Stimulated activated naive CD8-positive, alpha-beta T cell treated with anti-CD3 and anti-CD28 coated beads, Interleukin-15, Interleukin-2, amounts not matched to agents 100 ng/mL and 50 ng/mL, for 24 hours (primary cell): ENCODE data around the gene PRR12.
"Not testable (repeated sequence)": the region's sequence is repeated elsewhere in the genome, so short reads cannot be mapped to it uniquely, and the experiment has no call there.

Experiments
- H3K27ac Mint-ChIP-seq: one replicate; pipeline ENCODE4 v1.8.0; 2021; ENCODE audit warnings: mild to moderate bottlenecking, mixed read lengths
- H3K27me3 Mint-ChIP-seq: one replicate; pipeline ENCODE4 v1.8.0; 2021; ENCODE audit warnings: mixed read lengths
- H3K36me3 Mint-ChIP-seq: one replicate; pipeline ENCODE4 v1.8.0; 2021; ENCODE audit warnings: low read depth, mixed read lengths
- H3K4me1 Mint-ChIP-seq: one replicate; pipeline ENCODE4 v1.8.0; 2021; ENCODE audit warnings: low read depth, mixed read lengths
- H3K4me3 Mint-ChIP-seq: one replicate; pipeline ENCODE4 v1.8.0; 2021; ENCODE audit warnings: mild to moderate bottlenecking, mixed read lengths
- H3K9me3 Mint-ChIP-seq: one replicate; pipeline ENCODE4 v1.8.0; 2021; ENCODE audit warnings: mixed read lengths

Gene PRR12

GRCh38 chr19:49614096-49614833, 23.3 kb downstream of the PRR12 start:
- H3K27me3 Mint-ChIP-seq, result no peaks in the 10 kb centered on the region
- H3K9me3 Mint-ChIP-seq, result no peaks in the 10 kb centered on the region
- peak overlapping the region; percentile 73 for H3K27ac Mint-ChIP-seq
- H3K4me1 Mint-ChIP-seq, result peaks cover 23% of the 10 kb centered on the region
- H3K4me3 Mint-ChIP-seq, result peak overlapping the region; percentile 6
- H3K36me3 Mint-ChIP-seq, result peaks cover 36% of the 10 kb centered on the region

- Mint-ChIP-seq H3K36me3 (peaks cover 36% of the 10 kb centered on the region), H3K27me3 (no peaks in the 10 kb centered on the region), H3K9me3 (no peaks in the 10 kb centered on the region), H3K4me1 (peaks cover 23% of the 10 kb centered on the region), H3K4me3 (no peak overlapping the region), H3K27ac (no peak overlapping the region)
These were observed 24.9 kb downstream of the PRR12 start for GRCh38 chr19:49615861-49616260.

GRCh38 chr19:49616532-49616931, 25.6 kb downstream of the PRR12 start:
- Mint-ChIP-seq H3K4me1 (peaks cover 23% of the 10 kb centered on the region), H3K27me3 (no peaks in the 10 kb centered on the region), H3K9me3 (no peaks in the 10 kb centered on the region), H3K27ac (no peak overlapping the region), H3K36me3 (peaks cover 36% of the 10 kb centered on the region), H3K4me3 (no peak overlapping the region)

GRCh38 chr19:49616945-49617344, 26.0 kb downstream of the PRR12 start:
- Mint-ChIP-seq H3K4me3 (no peak overlapping the region), H3K27ac (no peak overlapping the region), H3K4me1 (peaks cover 23% of the 10 kb centered on the region), H3K27me3 (no peaks in the 10 kb centered on the region), H3K9me3 (no peaks in the 10 kb centered on the region), H3K36me3 (peaks cover 36% of the 10 kb centered on the region)

- Mint-ChIP-seq H3K4me1 (peaks cover 19% of the 10 kb centered on the region), H3K27ac (peak overlapping the region; percentile 11), H3K36me3 (peaks cover 36% of the 10 kb centered on the region)
- H3K9me3 Mint-ChIP-seq, H3K4me3 Mint-ChIP-seq, H3K27me3 Mint-ChIP-seq: not testable (repeated sequence)
These were observed 26.9 kb downstream of the PRR12 start for GRCh38 chr19:49617860-49618259.

- Mint-ChIP-seq H3K4me1 (no peaks in the 10 kb centered on the region), H3K4me3 (no peak overlapping the region), H3K36me3 (peaks cover 6% of the 10 kb centered on the region), H3K27ac (no peak overlapping the region), H3K27me3 (no peaks in the 10 kb centered on the region), H3K9me3 (no peaks in the 10 kb centered on the region)
These were observed 34.3 kb downstream of the PRR12 start for GRCh38 chr19:49624967-49625910.

- Mint-ChIP-seq H3K27me3 (no peaks in the 10 kb centered on the region), H3K27ac (no peak overlapping the region), H3K4me1 (no peaks in the 10 kb centered on the region), H3K36me3 (peaks cover 6% of the 10 kb centered on the region), H3K4me3 (no peak overlapping the region), H3K9me3 (no peaks in the 10 kb centered on the region)
These were observed 35.2 kb downstream of the PRR12 start for GRCh38 chr19:49626226-49626625.

GRCh38 chr19:49629659-49630058, 38.7 kb downstream of the PRR12 start:
- peaks cover 6% of the 10 kb centered on the region for H3K36me3 Mint-ChIP-seq
- H3K27ac Mint-ChIP-seq, result peak overlapping the region; percentile 50
- H3K4me3 Mint-ChIP-seq, result no peak overlapping the region
- no peaks in the 10 kb centered on the region for H3K9me3 Mint-ChIP-seq
- no peaks in the 10 kb centered on the region for H3K4me1 Mint-ChIP-seq
- no peaks in the 10 kb centered on the region for H3K27me3 Mint-ChIP-seq

- Mint-ChIP-seq H3K4me1 (no peaks in the 10 kb centered on the region), H3K4me3 (no peak overlapping the region), H3K9me3 (no peaks in the 10 kb centered on the region), H3K36me3 (peaks cover 6% of the 10 kb centered on the region), H3K27me3 (no peaks in the 10 kb centered on the region), H3K27ac (peak overlapping the region; percentile 0)
These were observed 40.1 kb downstream of the PRR12 start for GRCh38 chr19:49631014-49631588.

GRCh38 chr19:49631610-49632192, 40.7 kb downstream of the PRR12 start:
- Mint-ChIP-seq H3K9me3 (no peaks in the 10 kb centered on the region), H3K4me3 (no peak overlapping the region), H3K27me3 (no peaks in the 10 kb centered on the region), H3K27ac (no peak overlapping the region), H3K4me1 (no peaks in the 10 kb centered on the region), H3K36me3 (peaks cover 6% of the 10 kb centered on the region)

- H3K27me3 Mint-ChIP-seq, result no peaks in the 10 kb centered on the region
- peaks cover 5% of the 10 kb centered on the region for H3K36me3 Mint-ChIP-seq
- no peaks in the 10 kb centered on the region for H3K9me3 Mint-ChIP-seq
- peaks cover under 1% of the 10 kb centered on the region for H3K4me1 Mint-ChIP-seq
- H3K4me3 Mint-ChIP-seq, result no peak overlapping the region
- no peak overlapping the region for H3K27ac Mint-ChIP-seq
These were observed 41.6 kb downstream of the PRR12 start for GRCh38 chr19:49632576-49632975.

- not testable (repeated sequence) for H3K27me3 Mint-ChIP-seq, H3K27ac Mint-ChIP-seq, H3K36me3 Mint-ChIP-seq, H3K9me3 Mint-ChIP-seq, H3K4me3 Mint-ChIP-seq, H3K4me1 Mint-ChIP-seq
These were observed 42.3 kb downstream of the PRR12 start for GRCh38 chr19:49633273-49633672.

- H3K27ac Mint-ChIP-seq, result no peak overlapping the region
- H3K36me3 Mint-ChIP-seq, result no peaks in the 10 kb centered on the region
- peaks cover 19% of the 10 kb centered on the region for H3K4me1 Mint-ChIP-seq
These were observed 44.7 kb downstream of the PRR12 start for GRCh38 chr19:49635530-49636232.

GRCh38 chr19:49636233-49636932, 45.4 kb downstream of the PRR12 start:
- Mint-ChIP-seq H3K9me3 (no peaks in the 10 kb centered on the region), H3K4me1 (peaks cover 24% of the 10 kb centered on the region), H3K36me3 (no peaks in the 10 kb centered on the region), H3K27ac (no peak overlapping the region), H3K4me3 (no peak overlapping the region), H3K27me3 (no peaks in the 10 kb centered on the region)

More at GRCh38 chr19:49635530-49636232, 44.7 kb downstream of the PRR12 start:
- H3K4me3 Mint-ChIP-seq, result no peak overlapping the region
- H3K9me3 Mint-ChIP-seq, result no peaks in the 10 kb centered on the region
- H3K27me3 Mint-ChIP-seq, result no peaks in the 10 kb centered on the region
